SU-DHL-6 (cell line): ENCODE data around the gene CEP78.

Experiments
- H2AFZ ChIP-seq: fragments of 200-600 bp; sonication (generic); 2 replicates; pipeline ENCODE4 v1.6.1; 2014; ENCODE audit warnings: low read depth, mild to moderate bottlenecking, moderate library complexity, mixed read lengths, antibody characterized with exemption, low read length; ENCODE audit not compliant: severe bottlenecking
- H3F3A ChIP-seq: fragments of 200-600 bp; shearing (Covaris generic); 2 replicates; pipeline ENCODE4 v1.6.0; 2016; ENCODE audit warnings: antibody characterized with exemption, mild to moderate bottlenecking; ENCODE audit not compliant: insufficient read depth
- H3K27ac ChIP-seq: fragments of 200-600 bp; sonication (generic); 2 replicates; pipeline ENCODE4 v1.5.1; 2016; ENCODE audit warnings: low read depth, mild to moderate bottlenecking, low read length, moderate library complexity, mixed read lengths
- H3K27me3 ChIP-seq: fragments of 200-600 bp; sonication (generic), shearing (Covaris generic); 2 replicates; pipeline ENCODE4 v1.6.0; 2014; ENCODE audit warnings: mild to moderate bottlenecking, low read length
- H3K36me3 ChIP-seq: fragments of 200-600 bp; sonication (generic); 2 replicates; pipeline ENCODE4 v1.6.1; 2014; ENCODE audit warnings: mild to moderate bottlenecking, low read length, mixed read lengths
- H3K4me2 ChIP-seq: fragments of 300-600, 200-600 bp; shearing (Covaris generic), sonication (generic); 2 replicates; pipeline ENCODE4 v1.6.0; 2014; ENCODE audit warnings: low read length, low read depth, mild to moderate bottlenecking; ENCODE audit not compliant: poor library complexity, severe bottlenecking
- H3K4me3 ChIP-seq: fragments of 200-600 bp; sonication (generic); 2 replicates; pipeline ENCODE4 v1.5.1; 2014; ENCODE audit warnings: antibody characterized with exemption, low read length, mild to moderate bottlenecking, mixed read lengths; ENCODE audit not compliant: insufficient read depth, poor library complexity, severe bottlenecking
- H3K79me2 ChIP-seq: fragments of 200-600 bp; sonication (generic); 2 replicates; pipeline ENCODE4 v1.6.1; 2014; ENCODE audit warnings: mild to moderate bottlenecking, low read length, moderate library complexity; ENCODE audit not compliant: insufficient read depth
- H3K9ac ChIP-seq: fragments of 200-600 bp; sonication (generic); 2 replicates; pipeline ENCODE4 v1.7.0; 2014; ENCODE audit warnings: mild to moderate bottlenecking, low read length
- H3K9me2 ChIP-seq: fragments of 200-600 bp; sonication (generic); replicated peaks from 2 replicates; pipeline ENCODE4 v1.6.1; 2014; ENCODE audit warnings: low read length; ENCODE audit not compliant: insufficient read depth
- H3K9me3 ChIP-seq: fragments of 200-600 bp; sonication (generic); 2 replicates; pipeline ENCODE4 v1.6.1; 2014; ENCODE audit warnings: low read length, mixed read lengths; ENCODE audit not compliant: insufficient read depth
- H4K20me1 ChIP-seq: fragments of 200-600 bp; sonication (generic); 2 replicates; pipeline ENCODE4 v1.6.1; 2014; ENCODE audit warnings: low read depth, mild to moderate bottlenecking, antibody characterized with exemption, low read length, moderate library complexity, mixed read lengths
- CTCF ChIP-seq: fragments of 200-600 bp; sonication (generic); IDR thresholded peaks from one replicate; pipeline ENCODE4 v1.5.1; 2017; ENCODE audit warnings: antibody characterized with exemption, mild to moderate bottlenecking, low read length, moderate library complexity; ENCODE audit not compliant: insufficient read depth, poor library complexity, severe bottlenecking
- EZH2phosphoT487 ChIP-seq: fragments of 200-600 bp; sonication (generic), shearing (Covaris generic); conservative IDR thresholded peaks from 2 replicates; pipeline ENCODE4 v1.6.1; 2018; ENCODE audit warnings: mild to moderate bottlenecking, antibody characterized with exemption, low read length, moderate library complexity, mixed read lengths

The CEP78 gene

DNA sequence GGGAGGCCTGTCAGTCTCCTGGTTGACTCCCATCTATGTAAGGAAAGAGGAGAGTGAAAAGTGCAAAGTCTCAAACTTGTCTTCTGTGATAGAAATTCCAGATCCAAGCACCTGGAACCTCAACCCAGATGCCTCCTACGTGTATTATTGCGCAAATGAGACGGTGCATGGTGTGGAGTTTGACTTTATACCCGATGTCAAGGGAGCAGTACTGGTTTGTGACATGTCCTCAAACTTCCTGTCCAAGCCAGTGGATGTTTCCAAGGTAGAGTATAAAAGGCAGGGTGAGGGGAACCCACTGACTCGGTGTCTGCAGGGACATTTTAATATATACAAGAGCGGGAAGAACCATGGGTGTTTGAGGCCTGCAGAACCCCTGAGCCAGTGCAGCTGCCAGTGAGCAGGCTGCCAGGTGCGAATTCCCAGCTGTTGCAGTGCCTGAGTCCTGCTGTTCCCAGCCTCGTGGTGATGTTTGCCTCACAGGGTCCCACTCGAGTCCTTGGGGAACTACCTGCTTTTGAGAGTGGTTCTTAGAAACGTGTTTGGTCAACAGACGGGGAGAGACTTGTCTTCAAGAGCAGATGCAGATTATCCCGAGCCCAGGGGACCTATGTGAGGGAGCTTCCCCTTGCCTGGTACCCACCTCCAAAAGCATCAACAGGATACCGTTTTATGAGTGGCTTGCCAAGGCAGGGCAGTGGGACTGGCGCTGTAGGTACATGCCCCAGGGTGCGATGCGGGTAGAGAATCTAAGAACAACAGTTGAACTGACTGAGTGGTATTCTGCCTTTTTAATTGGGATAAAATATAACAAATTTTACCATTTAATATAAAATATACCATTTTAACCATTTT lies 70.6 kb downstream of the CEP78 start:
- no peak overlapping the region for H2AFZ ChIP-seq
- no peaks in the 10 kb centered on the region for H3F3A ChIP-seq
- no peaks in the 10 kb centered on the region for H3K27me3 ChIP-seq
- H4K20me1 ChIP-seq: no peaks in the 10 kb centered on the region
- H3K79me2 ChIP-seq: no peaks in the 10 kb centered on the region
- no peak overlapping the region for H3K4me3 ChIP-seq
- H3K9me3 ChIP-seq: no peaks in the 10 kb centered on the region
- H3K4me2 ChIP-seq: no peak overlapping the region
- no peaks in the 10 kb centered on the region for H3K9me2 ChIP-seq
- peaks cover 19% of the 10 kb centered on the region; the same call in 1 of the 2 replicates for H3K36me3 ChIP-seq
- no peak overlapping the region for H3K27ac ChIP-seq
- H3K9ac ChIP-seq: no peak overlapping the region
- TF ChIP-seq CTCF (no peak), EZH2phosphoT487 (no peak)

- H4K20me1 ChIP-seq: no peaks in the 10 kb centered on the region
- H3K9me3 ChIP-seq: no peaks in the 10 kb centered on the region
Measured at GRCh38 chr9:78307360-78307759, 71.5 kb downstream of the CEP78 start.

GRCh38 chr9:78309066-78309465 lies 73.2 kb downstream of the CEP78 start:
- Histone ChIP-seq H3K9ac (no peak overlapping the region), H2AFZ (no peak overlapping the region), H3K27me3 (no peaks in the 10 kb centered on the region), H3K36me3 (peaks cover 5% of the 10 kb centered on the region; the same call in 1 of the 2 replicates), H3K9me2 (no peaks in the 10 kb centered on the region), H4K20me1 (no peaks in the 10 kb centered on the region), H3F3A (no peaks in the 10 kb centered on the region), H3K27ac (no peak overlapping the region), H3K4me2 (no peak overlapping the region), H3K79me2 (no peaks in the 10 kb centered on the region), H3K4me3 (no peak overlapping the region), H3K9me3 (no peaks in the 10 kb centered on the region)
- TF ChIP-seq CTCF (no peak), EZH2phosphoT487 (no peak)

More at GRCh38 chr9:78307360-78307759, 71.5 kb downstream of the CEP78 start:
- H3K36me3 ChIP-seq: peaks cover 14% of the 10 kb centered on the region; the same call in 1 of the 2 replicates
- no peak overlapping the region for H3K27ac ChIP-seq
- H2AFZ ChIP-seq: no peak overlapping the region
- H3K79me2 ChIP-seq: no peaks in the 10 kb centered on the region
- no peak overlapping the region for H3K4me3 ChIP-seq
- no peaks in the 10 kb centered on the region for H3K9me2 ChIP-seq
- no peak overlapping the region for H3K9ac ChIP-seq
- no peaks in the 10 kb centered on the region for H3K27me3 ChIP-seq
- no peaks in the 10 kb centered on the region for H3F3A ChIP-seq
- no peak for TF ChIP-seq CTCF
- no peak for TF ChIP-seq EZH2phosphoT487
- H3K4me2 ChIP-seq: no peak overlapping the region
